GM23248 (cell line): ENCODE results near the gene IRS4. TPM values are rescaled to one million over a fixed set of nuclear protein-coding genes. Genes with fewer than 3 reads are reported as not detected.

Experiments used
- DNase-seq: peaks from one replicate; pipeline ENCODE4 v3.0.0-alpha.2; 2015
- H2AFZ ChIP-seq: fragments of 200-600 bp; sonication (generic); 2 replicates; pipeline ENCODE4 v1.6.1; 2016; ENCODE audit warnings: antibody characterized with exemption
- H3F3A ChIP-seq: fragments of 200-600 bp; sonication (generic); 2 replicates; pipeline ENCODE4 v1.6.1; 2016; ENCODE audit warnings: mild to moderate bottlenecking, antibody characterized with exemption, mixed run types; ENCODE audit not compliant: insufficient read depth
- H3K27ac ChIP-seq: fragments of 200-600 bp; sonication (generic); 2 replicates; pipeline ENCODE4 v1.5.1; 2016; ENCODE audit warnings: mild to moderate bottlenecking
- H3K27me3 ChIP-seq: fragments of 200-600 bp; sonication (generic); replicated peaks from 2 replicates; pipeline ENCODE4 v1.6.1; 2016; ENCODE audit warnings: mild to moderate bottlenecking; ENCODE audit not compliant: insufficient read depth
- H3K36me3 ChIP-seq: fragments of 200-600 bp; sonication (generic); 2 replicates; pipeline ENCODE4 v1.6.1; 2016; ENCODE audit warnings: low read depth, mild to moderate bottlenecking
- H3K4me1 ChIP-seq: fragments of 200-600 bp; sonication (generic); 2 replicates; pipeline ENCODE4 v1.6.1; 2016; ENCODE audit warnings: mild to moderate bottlenecking; ENCODE audit not compliant: insufficient read depth
- H3K4me2 ChIP-seq: fragments of 200-600 bp; sonication (generic); one replicate; pipeline ENCODE4 v1.6.1; 2016; ENCODE audit warnings: mild to moderate bottlenecking; ENCODE audit not compliant: unreplicated experiment
- H3K4me3 ChIP-seq: fragments of 200-600 bp; sonication (generic); 2 replicates; pipeline ENCODE4 v1.5.1; 2016; ENCODE audit warnings: mild to moderate bottlenecking
- H3K79me2 ChIP-seq: fragments of 200-600 bp; sonication (generic); 2 replicates; pipeline ENCODE4 v1.6.1; 2016; ENCODE audit warnings: mild to moderate bottlenecking; ENCODE audit not compliant: insufficient read depth
- H3K9ac ChIP-seq: fragments of 200-600 bp; sonication (generic); 2 replicates; pipeline ENCODE4 v1.6.1; 2016; ENCODE audit warnings: mild to moderate bottlenecking
- H3K9me2 ChIP-seq: fragments of 200-600 bp; sonication (generic); 2 replicates; pipeline ENCODE4 v1.6.1; 2016; ENCODE audit warnings: mixed run types, mild to moderate bottlenecking, moderate library complexity; ENCODE audit not compliant: insufficient read depth
- H3K9me3 ChIP-seq: fragments of 200-600 bp; sonication (generic); one replicate; pipeline ENCODE4 v1.6.1; 2017; ENCODE audit warnings: low read depth
- H4K20me1 ChIP-seq: fragments of 200-600 bp; sonication (generic); 2 replicates; pipeline ENCODE4 v1.6.0; 2016; ENCODE audit not compliant: insufficient read depth
- EZH2 ChIP-seq: fragments of 200-600 bp; sonication (generic); IDR thresholded peaks from 2 replicates; pipeline ENCODE4 v1.6.1; 2018; ENCODE audit warnings: antibody characterized with exemption, mild to moderate bottlenecking; ENCODE audit not compliant: insufficient read depth, poor library complexity, severe bottlenecking
- EZH2phosphoT487 ChIP-seq: fragments of 200-600 bp; sonication (generic); IDR thresholded peaks from 2 replicates; pipeline ENCODE4 v1.6.1; 2018; ENCODE audit warnings: antibody characterized with exemption, moderate library complexity, mild to moderate bottlenecking, low read depth; ENCODE audit not compliant: insufficient read depth
- WGBS, 2 experiments: methylation state at CpG; one replicate each; pipeline ENCODE4 v1.1.6; 2015 to 2017; ENCODE audit warnings: low lambda C conversion rate in 2 of 2, low coverage in 1 of 2; ENCODE audit errors: missing lambda C conversion rate in 2 of 2; 5-methylcytosine and 5-hydroxymethylcytosine counted together
- in situ Hi-C: fragments of 300-500 bp; cut with MboI; formaldehyde crosslinking; loops from 2 replicates; pipeline ENCODE4 v1.15.0; 2020
- polyA plus RNA-seq: library from polyadenylated mRNA; unstranded; fragments of >200 nt; fragmentation: Nextera tagmentation; extraction: Ambion mirVana; gene quantifications from 2 replicates; pipeline ENCODE4 v1.2.1, GENCODE V29; 2016
- total RNA-seq: library from RNA; depleted of rRNA; stranded (reverse); fragments of >200 nt; shearing (Covaris generic); gene quantifications from 2 replicates; pipeline ENCODE4 v1.2.3, GENCODE V29; 2014

Gene IRS4
- total and polyA plus RNA-seq, 2 experiments from 2014 or later = not detected

DNA sequence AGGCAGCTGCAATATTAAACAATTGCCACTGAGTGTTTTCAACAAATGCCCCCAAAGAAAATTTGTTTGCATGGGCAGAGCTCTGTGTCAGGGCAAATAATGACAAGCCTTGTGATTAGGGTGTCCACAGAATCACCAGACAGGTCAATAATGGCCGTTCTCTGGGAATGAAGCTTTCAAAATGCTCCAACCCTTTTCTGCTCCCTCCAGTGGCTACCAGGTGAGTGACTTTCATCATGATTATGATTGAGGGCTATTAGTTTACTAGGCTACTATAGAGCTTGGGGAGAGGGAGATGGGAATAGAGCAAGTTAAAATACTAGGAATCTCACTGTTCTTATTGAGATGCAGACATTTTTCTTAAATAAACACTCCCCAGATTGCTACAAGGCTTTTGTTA is 23.5 kb downstream of the IRS4 start:
- no peak overlapping the region for H3K27ac ChIP-seq
- H3K9me3 ChIP-seq = no peaks in the 10 kb centered on the region
- no peaks in the 10 kb centered on the region for H4K20me1 ChIP-seq
- H2AFZ ChIP-seq = no peak overlapping the region
- H3F3A ChIP-seq = no peaks in the 10 kb centered on the region
- H3K9ac ChIP-seq = no peak overlapping the region
- no peaks in the 10 kb centered on the region for H3K9me2 ChIP-seq
- no peak overlapping the region for H3K4me3 ChIP-seq
- H3K27me3 ChIP-seq = no peaks in the 10 kb centered on the region
- WGBS, 2 experiments = 25 to 38% methylated on average over 1 of the region's 1 CpG
- in situ Hi-C loops = loop anchor here (25.0 kb wide), 1 partner anchor 674 kb away; no protein-coding TSS in a partner anchor
- no peak overlapping the region for H3K4me2 ChIP-seq
- DNase-seq = no peak
- no peaks in the 10 kb centered on the region for H3K36me3 ChIP-seq
- TF ChIP-seq EZH2phosphoT487 (no peak), EZH2 (no peak)
- no peaks in the 10 kb centered on the region for H3K79me2 ChIP-seq
- no peaks in the 10 kb centered on the region for H3K4me1 ChIP-seq

DNA sequence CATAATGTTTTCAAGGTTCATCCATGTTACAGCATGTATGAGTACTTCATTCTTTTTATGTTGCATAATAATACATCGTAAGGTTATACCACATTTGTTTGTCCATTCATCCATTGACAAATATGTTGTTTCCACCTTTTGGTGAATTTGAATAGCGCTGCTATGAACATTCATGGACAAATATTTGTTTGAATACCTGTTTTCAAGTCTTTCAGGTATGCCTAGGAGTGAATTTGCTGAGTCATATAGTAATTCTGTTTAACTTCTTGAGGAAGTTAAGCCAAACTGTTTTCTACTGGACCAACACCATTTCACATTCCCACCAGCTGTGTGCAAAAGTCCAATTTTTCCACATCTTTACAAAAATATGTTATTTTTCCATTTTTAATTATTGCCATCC is 31.5 kb downstream of the IRS4 start:
- Histone ChIP-seq H3K9me3 (no peaks in the 10 kb centered on the region), H3K9me2 (no peaks in the 10 kb centered on the region), H3K27ac (no peak overlapping the region), H3K27me3 (no peaks in the 10 kb centered on the region), H4K20me1 (no peaks in the 10 kb centered on the region), H3K9ac (no peak overlapping the region), H3F3A (no peaks in the 10 kb centered on the region), H2AFZ (no peak overlapping the region), H3K36me3 (no peaks in the 10 kb centered on the region), H3K4me2 (no peak overlapping the region), H3K4me3 (no peak overlapping the region), H3K79me2 (no peaks in the 10 kb centered on the region), H3K4me1 (no peaks in the 10 kb centered on the region)
- in situ Hi-C loops = loop anchor here (25.0 kb wide), 1 partner anchor 682 kb away; no protein-coding TSS in a partner anchor
- TF ChIP-seq EZH2phosphoT487 = no peak
- no peak for TF ChIP-seq EZH2
- 33 to 46% methylated on average over 2 of the region's 2 CpGs for WGBS, 2 experiments
- DNase-seq = no peak

DNA sequence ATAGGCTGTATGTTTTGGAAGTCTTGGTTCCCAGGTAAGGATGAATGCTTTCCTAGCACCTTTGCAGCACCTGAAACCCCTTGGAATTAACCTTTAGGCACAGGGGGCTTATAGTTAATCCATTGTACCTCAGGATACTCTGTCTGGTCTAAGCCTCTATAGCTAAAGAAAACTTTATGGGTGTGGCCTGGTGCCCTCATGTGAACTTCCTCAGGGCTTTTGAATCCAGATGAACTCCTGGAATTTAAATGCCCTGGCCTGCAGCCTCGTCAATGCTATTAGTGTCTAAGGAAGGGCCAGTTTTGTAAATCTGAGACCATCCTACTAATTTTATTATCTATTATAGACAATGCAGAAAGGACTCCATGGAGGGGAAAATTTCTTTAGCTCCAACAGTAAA is 33.8 kb downstream of the IRS4 start:
- Histone ChIP-seq H4K20me1 (no peaks in the 10 kb centered on the region), H3K9me2 (no peaks in the 10 kb centered on the region), H3K4me2 (no peak overlapping the region), H3K27ac (no peak overlapping the region), H3K9me3 (no peaks in the 10 kb centered on the region), H3F3A (no peaks in the 10 kb centered on the region), H3K4me3 (no peak overlapping the region), H3K27me3 (no peaks in the 10 kb centered on the region), H3K79me2 (no peaks in the 10 kb centered on the region), H3K4me1 (no peaks in the 10 kb centered on the region), H2AFZ (no peak overlapping the region), H3K9ac (no peak overlapping the region), H3K36me3 (no peaks in the 10 kb centered on the region)
- in situ Hi-C loops = loop anchor here (25.0 kb wide), 1 partner anchor 685 kb away; no protein-coding TSS in a partner anchor
- no peak for DNase-seq
- WGBS, 2 experiments = 17% methylated on average over 1 of the region's 1 CpG
- TF ChIP-seq EZH2 = no peak
- TF ChIP-seq EZH2phosphoT487 = no peak

DNA sequence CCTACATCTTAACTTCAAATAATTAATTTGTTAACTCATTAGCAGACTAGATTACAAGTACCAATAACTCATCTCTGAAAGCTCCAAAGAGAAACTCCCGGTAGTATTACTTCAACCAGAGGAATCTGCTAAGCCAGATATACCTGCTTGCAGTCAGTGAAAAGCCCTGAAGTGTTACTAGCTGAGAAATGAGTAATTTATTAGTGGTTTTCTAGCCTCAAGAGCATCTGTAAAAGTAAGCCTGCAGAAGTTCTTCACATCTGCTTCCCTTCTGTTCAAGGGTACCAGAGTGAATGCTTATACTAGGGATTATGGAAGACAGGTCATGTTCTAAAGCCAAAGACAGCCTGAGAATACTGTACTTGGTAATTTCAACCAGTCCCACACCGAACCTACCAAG is 34.7 kb downstream of the IRS4 start:
- in situ Hi-C loops = loop anchor here (25.0 kb wide), 1 partner anchor 686 kb away; no protein-coding TSS in a partner anchor
- no peaks in the 10 kb centered on the region for H3K27me3 ChIP-seq
- 6 to 20% methylated on average over 2 of the region's 2 CpGs for whole genome bisulfite sequencing, 2 experiments

DNA sequence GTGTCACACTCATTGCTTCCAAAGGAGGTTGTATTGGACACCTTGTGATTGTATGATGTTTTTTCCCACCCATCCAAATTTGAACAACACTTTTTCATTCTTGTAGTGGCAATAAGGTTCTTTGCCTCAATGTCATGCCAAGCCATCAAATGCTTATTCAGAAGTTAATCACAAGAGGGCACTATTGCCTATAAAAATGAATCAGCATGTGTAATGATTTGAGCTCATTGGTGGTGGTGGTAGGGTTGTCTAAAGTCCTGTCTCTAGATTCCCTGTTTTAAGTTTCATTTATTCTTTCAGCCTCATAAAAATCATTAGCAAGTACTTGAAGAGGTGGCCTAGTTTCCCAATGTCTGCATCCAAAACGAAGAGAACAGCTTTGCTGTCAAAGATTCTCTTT is 37.0 kb downstream of the IRS4 start:
- no peaks in the 10 kb centered on the region for H3K4me1 ChIP-seq
- in situ Hi-C loops = no loop called here
- H3K4me3 ChIP-seq = no peak overlapping the region
- no peaks in the 10 kb centered on the region for H3F3A ChIP-seq
- no peaks in the 10 kb centered on the region for H3K36me3 ChIP-seq
- DNase-seq = peak; percentile 55
- no peaks in the 10 kb centered on the region for H3K9me2 ChIP-seq
- H3K9me3 ChIP-seq = no peaks in the 10 kb centered on the region
- no peak overlapping the region for H3K27ac ChIP-seq
- no peaks in the 10 kb centered on the region for H3K79me2 ChIP-seq
- H2AFZ ChIP-seq = no peak overlapping the region
- WGBS, 2 experiments = 45 to 82% methylated on average over 1 of the region's 1 CpG
- H3K27me3 ChIP-seq = no peaks in the 10 kb centered on the region
- no peak overlapping the region for H3K4me2 ChIP-seq
- H4K20me1 ChIP-seq = no peaks in the 10 kb centered on the region
- TF ChIP-seq EZH2 (no peak), EZH2phosphoT487 (no peak)
- H3K9ac ChIP-seq = no peak overlapping the region

More for the DNA sequence above, 34.7 kb downstream of the IRS4 start:
- H3K4me3 ChIP-seq = no peak overlapping the region
- no peaks in the 10 kb centered on the region for H3K36me3 ChIP-seq
- no peak for DNase-seq
- no peaks in the 10 kb centered on the region for H3K9me3 ChIP-seq
- no peaks in the 10 kb centered on the region for H3K4me1 ChIP-seq
- H2AFZ ChIP-seq = no peak overlapping the region
- no peaks in the 10 kb centered on the region for H3F3A ChIP-seq
- no peaks in the 10 kb centered on the region for H4K20me1 ChIP-seq
- H3K27ac ChIP-seq = no peak overlapping the region
- H3K9me2 ChIP-seq = no peaks in the 10 kb centered on the region
- no peak overlapping the region for H3K4me2 ChIP-seq
- no peak overlapping the region for H3K9ac ChIP-seq
- H3K79me2 ChIP-seq = no peaks in the 10 kb centered on the region
- no peak for TF ChIP-seq EZH2phosphoT487
- TF ChIP-seq EZH2 = no peak
